Gastrocnemius medialis (tissue), 4 donors: ENCODE results near the gene HNRNPDL. TPM values are rescaled to one million over a fixed set of nuclear protein-coding genes. Genes with fewer than 3 reads are reported as not detected.
A peak's percentile ranks its signal among the peaks of the same experiment; 100 is the strongest.
"Not testable (repeated sequence)": the region's sequence is repeated elsewhere in the genome, so short reads cannot be mapped to it uniquely, and the experiment has no call there.

ENCODE experiments used
- ATAC-seq, 2 donors: fragments of 150-250 bp; one replicate each; pipeline ENCODE4 v1.9.1; 2016
- DNase-seq, 2 donors: peaks; one replicate each; pipeline ENCODE4 v3.0.0-alpha.2; 2019
- H3K27ac ChIP-seq, 4 donors: fragments of 200-600 bp; sonication (generic); 1 replicate in 1 of 4; 2 replicates in 3 of 4; pipeline ENCODE4 v1.5.1; 2016 to 2018; ENCODE audit warnings: mild to moderate bottlenecking in 2 of 4, moderate library complexity in 1 of 4
- H3K27me3 ChIP-seq, 3 donors: fragments of 200-600 bp; sonication (generic) in 2 of 3; 1 replicate in 1 of 3; 2 replicates in 2 of 3; pipeline versions ENCODE4 v1.5.1 to v1.6.0; 2016 to 2019; ENCODE audit warnings: mild to moderate bottlenecking in 1 of 3, moderate library complexity in 1 of 3
- H3K36me3 ChIP-seq, 2 donors: fragments of 200-600 bp; sonication (generic) in 1 of 2; one replicate each; pipeline ENCODE4 v1.5.1; 2017 to 2018
- H3K4me1 ChIP-seq, 2 donors: fragments of 200-600 bp; sonication (generic) in 1 of 2; one replicate each; pipeline ENCODE4 v1.5.1; 2016 to 2017; ENCODE audit warnings: mild to moderate bottlenecking in 2 of 2
- H3K4me3 ChIP-seq, 4 donors: fragments of 200-600 bp; sonication (generic) in 3 of 4; 1 replicate in 1 of 4; 2 replicates in 3 of 4; pipeline ENCODE4 v1.5.1; 2016 to 2019; ENCODE audit warnings: mild to moderate bottlenecking in 2 of 4
- H3K9me3 ChIP-seq, 3 donors: fragments of 200-600 bp; sonication (generic) in 2 of 3; 1 replicate in 1 of 3; 2 replicates in 2 of 3; pipeline ENCODE4 v1.5.1; 2016 to 2019
- CTCF ChIP-seq, 5 experiments: fragments of 450-650 bp in 3 of 5; fragments of 200-600 bp in 2 of 5; sonication (generic) in 2 of 5; IDR thresholded peaks in 4 of 5; conservative IDR thresholded peaks in 1 of 5; 1 replicate in 4 of 5; 2 replicates in 1 of 5; pipeline ENCODE4 v1.5.1; 2016 to 2019; ENCODE audit warnings: antibody characterized with exemption in 5 of 5, mild to moderate bottlenecking in 3 of 5, moderate library complexity in 3 of 5
- POLR2A ChIP-seq, 2 donors: fragments of 450-650 bp; IDR thresholded peaks; one replicate each; pipeline ENCODE4 v1.6.1; 2017; ENCODE audit warnings: antibody characterized with exemption in 2 of 2, mild to moderate bottlenecking in 2 of 2, moderate library complexity in 2 of 2
- in situ Hi-C, 4 donors: fragments of 200-750 bp; cut with MboI; loops; one replicate each; pipeline versions ENCODE4 v1.15.0 to v1.8.0; 2017; ENCODE audit warnings: low sequenced_read_pairs in 4 of 4
- intact Hi-C: fragments of 100-400 bp; cut with DNase I; formaldehyde crosslinking; loops from one replicate; pipeline ENCODE4 v1.15.1; 2023; ENCODE audit warnings: low total_unique reads
- total RNA-seq, 4 donors: library from RNA; depleted of rRNA; stranded (reverse); fragments of >200 nt; gene quantifications; one replicate each; pipeline versions ENCODE4 v1.1.0 to v1.2.3, GENCODE V29; 2016

Gene HNRNPDL
- total RNA-seq, 4 donors from 2014 or later: 151 to 275 (median 226) TPM

DNA sequence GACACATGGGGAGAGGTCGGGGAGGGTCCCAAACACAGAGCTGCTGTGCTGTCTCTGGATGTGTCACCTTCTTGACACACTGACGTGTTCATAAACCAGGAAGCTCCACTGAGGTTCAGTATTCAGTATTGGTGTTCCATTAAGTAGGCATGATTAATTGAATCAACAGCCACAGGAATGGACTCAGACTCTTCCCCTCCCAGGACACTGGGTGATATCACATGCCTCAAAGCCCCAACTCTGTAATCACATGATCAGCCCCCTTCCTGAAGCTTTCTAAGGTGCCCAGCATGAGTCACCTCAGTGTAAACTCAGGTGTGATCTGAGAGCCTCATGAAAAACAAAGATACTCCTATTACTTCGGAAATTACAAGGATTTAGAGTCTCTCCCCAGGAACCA lies 35.4 kb downstream of the HNRNPDL start:
- ATAC-seq: no peak
- intact Hi-C loops (no loop called here), in situ Hi-C loops (no loop called here)
- TF ChIP-seq CTCF (IDR thresholded peaks at IDR 0.05 in 4 of 5, conservative IDR thresholded peaks at IDR 0.05 in 1 of 5) (no peak), POLR2A (IDR thresholded peaks at IDR 0.05) (no peak)
- no peaks in the 10 kb centered on the region for H3K36me3 ChIP-seq
- DNase-seq: no peak
- H3K4me3 ChIP-seq: no peak overlapping the region
- H3K4me1 ChIP-seq: no peaks in the 10 kb centered on the region
- H3K27me3 ChIP-seq: no peaks in the 10 kb centered on the region
- no peaks in the 10 kb centered on the region for H3K9me3 ChIP-seq
- no peak overlapping the region for H3K27ac ChIP-seq

GRCh38 chr4:82390061-82390460 lies 40.2 kb downstream of the HNRNPDL start:
- H3K4me3 ChIP-seq, H3K36me3 ChIP-seq, H3K27me3 ChIP-seq, intact Hi-C loops, H3K27ac ChIP-seq, DNase-seq, H3K9me3 ChIP-seq, in situ Hi-C loops, H3K4me1 ChIP-seq, ATAC-seq: not testable (repeated sequence)

GRCh38 chr4:82388405-82388804 lies 41.9 kb downstream of the HNRNPDL start:
- intact Hi-C loops (no loop called here), in situ Hi-C loops (no loop called here)
- H3K9me3 ChIP-seq: no peaks in the 10 kb centered on the region
- no peaks in the 10 kb centered on the region for H3K4me1 ChIP-seq
- no peaks in the 10 kb centered on the region for H3K36me3 ChIP-seq
- DNase-seq (no peak), ATAC-seq (no peak)
- H3K27ac ChIP-seq: no peak overlapping the region
- TF ChIP-seq POLR2A (IDR thresholded peaks at IDR 0.05): no peak
- TF ChIP-seq CTCF (IDR thresholded peaks at IDR 0.05 in 4 of 5, conservative IDR thresholded peaks at IDR 0.05 in 1 of 5): peak in 1 of 5 experiments; percentile 10
- no peak overlapping the region for H3K4me3 ChIP-seq
- no peaks in the 10 kb centered on the region for H3K27me3 ChIP-seq

- H3K27me3 ChIP-seq, H3K36me3 ChIP-seq, H3K4me1 ChIP-seq, ATAC-seq, H3K27ac ChIP-seq, intact Hi-C loops, in situ Hi-C loops, DNase-seq, H3K9me3 ChIP-seq, H3K4me3 ChIP-seq: not testable (repeated sequence)
Observed at GRCh38 chr4:82386312-82386711, 44.0 kb downstream of the HNRNPDL start.

DNA sequence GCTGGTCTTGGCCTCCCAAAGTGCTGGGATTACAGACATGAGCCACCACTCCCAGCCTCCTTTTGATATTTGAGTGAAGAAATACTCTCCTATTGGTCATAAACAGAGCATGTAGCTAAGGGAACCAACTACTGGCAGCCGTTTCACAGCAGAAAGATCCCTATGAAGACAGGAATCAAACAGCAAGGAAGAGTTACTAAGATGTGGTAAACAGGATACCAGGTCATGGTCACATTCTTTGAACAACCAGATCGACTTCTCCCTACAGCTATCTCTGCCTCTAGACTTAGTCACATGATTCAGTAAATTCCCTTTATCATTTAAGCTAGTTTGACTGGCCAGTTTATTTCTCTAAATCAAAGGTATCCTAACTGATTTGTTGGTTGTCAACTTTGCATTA lies 47.5 kb downstream of the HNRNPDL start:
- no peak for DNase-seq
- ATAC-seq: no peak
- Histone ChIP-seq H3K27me3 (no peaks in the 10 kb centered on the region), H3K36me3 (no peaks in the 10 kb centered on the region), H3K27ac (no peak overlapping the region), H3K4me3 (no peak overlapping the region), H3K9me3 (no peaks in the 10 kb centered on the region), H3K4me1 (peaks cover 16 to 23% of the 10 kb centered on the region in 2 donors)
- TF ChIP-seq POLR2A (IDR thresholded peaks at IDR 0.05) (no peak), CTCF (IDR thresholded peaks at IDR 0.05 in 4 of 5, conservative IDR thresholded peaks at IDR 0.05 in 1 of 5) (no peak)
- intact Hi-C loops: no loop called here
- in situ Hi-C loops: loop anchor here in 1 of 4 donors (5.0 kb wide), 1 partner anchor 45 kb away; no protein-coding TSS in a partner anchor

- Histone ChIP-seq H3K27ac (peak overlapping the region; percentile 58 to 72 (median 70)), H3K9me3 (no peaks in the 10 kb centered on the region), H3K36me3 (no peaks in the 10 kb centered on the region), H3K27me3 (no peaks in the 10 kb centered on the region), H3K4me1 (peaks cover 16 to 23% of the 10 kb centered on the region in 2 donors), H3K4me3 (no peak overlapping the region)
- no peak for TF ChIP-seq CTCF (IDR thresholded peaks at IDR 0.05 in 4 of 5, conservative IDR thresholded peaks at IDR 0.05 in 1 of 5)
- no peak for TF ChIP-seq POLR2A (IDR thresholded peaks at IDR 0.05)
- in situ Hi-C loops (loop anchor here in 1 of 4 donors (5.0 kb wide), 1 partner anchor 46 kb away; no protein-coding TSS in a partner anchor), intact Hi-C loops (no loop called here)
- ATAC-seq: no peak
- DNase-seq: no peak
Observed at GRCh38 chr4:82381661-82382296, 48.5 kb downstream of the HNRNPDL start.
